BLaER1 treated with 17β-estradiol and CSF1 and Interleukin-3, amounts not matched to agents 10 nM and 100 nM (cell line): ENCODE measurements around the gene COL12A1.

Source experiments
- H3K27ac ChIP-seq, 11 experiments: shearing (Covaris generic); formaldehyde crosslinking; 2 replicates each; pipeline ENCODE4 v1.8.1; 2022
- H3K27me3 ChIP-seq, 11 experiments: shearing (Covaris generic); formaldehyde crosslinking; 2 replicates each; pipeline ENCODE4 v1.8.1; 2022
- H3K36me3 ChIP-seq, 11 experiments: shearing (Covaris generic); formaldehyde crosslinking; 2 replicates each; pipeline ENCODE4 v1.8.1; 2022
- H3K4me1 ChIP-seq, 10 experiments: shearing (Covaris generic); formaldehyde crosslinking; 2 replicates each; pipeline ENCODE4 v1.8.1; 2022
- H3K4me2 ChIP-seq, 11 experiments: shearing (Covaris generic); formaldehyde crosslinking; 2 replicates each; pipeline ENCODE4 v1.8.1; 2022
- H3K4me3 ChIP-seq, 10 experiments: shearing (Covaris generic); formaldehyde crosslinking; 2 replicates each; pipeline ENCODE4 v1.8.1; 2022
- H3K9ac ChIP-seq, 11 experiments: shearing (Covaris generic); formaldehyde crosslinking; 2 replicates each; pipeline ENCODE4 v1.8.1; 2022
- H3K9me3 ChIP-seq, 11 experiments: shearing (Covaris generic); formaldehyde crosslinking; replicated peaks in 1 of 11; 2 replicates each; pipeline ENCODE4 v1.8.1; 2022
- H4K20me1 ChIP-seq, 11 experiments: shearing (Covaris generic); formaldehyde crosslinking; 2 replicates each; pipeline ENCODE4 v1.8.1; 2022
- Cebpa-rat ChIP-seq, 11 experiments: shearing (Covaris generic); IDR thresholded peaks; 2 replicates each; pipeline ENCODE4 v1.8.1; 2022

Gene COL12A1

GRCh38 chr6:75089151-75089897 lies 116.5 kb downstream of the COL12A1 start:
- TF ChIP-seq Cebpa-rat (IDR thresholded peaks at IDR 0.05): no peak
- H3K4me3 ChIP-seq: no peak overlapping the region
- H3K9ac ChIP-seq: no peak overlapping the region
- no peaks in the 10 kb centered on the region for H4K20me1 ChIP-seq
- no peak overlapping the region for H3K4me2 ChIP-seq
- no peaks in the 10 kb centered on the region for H3K27me3 ChIP-seq
- peaks cover 0 to 4% (median 0%) of the 10 kb centered on the region in 10 experiments; a peak in 1 of 20 replicates for H3K4me1 ChIP-seq
- H3K27ac ChIP-seq: no peak overlapping the region
- H3K9me3 ChIP-seq: 0 out of 22 replicates have a peak, but pooled peaks cover 0 to 3% (median 0%) of the 10 kb centered on the region in 11 experiments
- no peaks in the 10 kb centered on the region for H3K36me3 ChIP-seq

GRCh38 chr6:75085931-75086635 lies 119.8 kb downstream of the COL12A1 start:
- no peak for TF ChIP-seq Cebpa-rat (IDR thresholded peaks at IDR 0.05)
- no peak overlapping the region for H3K4me2 ChIP-seq
- H3K27me3 ChIP-seq: no peaks in the 10 kb centered on the region
- no peak overlapping the region for H3K9ac ChIP-seq
- H3K36me3 ChIP-seq: no peaks in the 10 kb centered on the region
- H3K9me3 ChIP-seq: 0 out of 22 replicates have a peak, but pooled peaks cover 0 to 3% (median 0%) of the 10 kb centered on the region in 11 experiments
- H3K27ac ChIP-seq: no peak overlapping the region
- H4K20me1 ChIP-seq: no peaks in the 10 kb centered on the region
- no peak overlapping the region for H3K4me3 ChIP-seq
- no peaks in the 10 kb centered on the region for H3K4me1 ChIP-seq

GRCh38 chr6:75084872-75085381 lies 120.9 kb downstream of the COL12A1 start:
- no peak for TF ChIP-seq Cebpa-rat (IDR thresholded peaks at IDR 0.05)
- Histone ChIP-seq H3K36me3 (no peaks in the 10 kb centered on the region), H3K9me3 (0 out of 22 replicates have a peak, but pooled peaks cover 0 to 3% (median 0%) of the 10 kb centered on the region in 11 experiments), H3K4me2 (no peak overlapping the region), H3K4me3 (no peak overlapping the region), H3K9ac (no peak overlapping the region), H3K27me3 (no peaks in the 10 kb centered on the region), H3K4me1 (no peaks in the 10 kb centered on the region), H3K27ac (no peak overlapping the region), H4K20me1 (no peaks in the 10 kb centered on the region)

GRCh38 chr6:75084018-75084417 lies 121.8 kb downstream of the COL12A1 start:
- no peak overlapping the region for H3K4me3 ChIP-seq
- no peaks in the 10 kb centered on the region for H3K36me3 ChIP-seq
- no peaks in the 10 kb centered on the region for H3K4me1 ChIP-seq
- H3K9me3 ChIP-seq: 0 out of 22 replicates have a peak, but pooled peaks cover 0 to 3% (median 0%) of the 10 kb centered on the region in 11 experiments
- no peak for TF ChIP-seq Cebpa-rat (IDR thresholded peaks at IDR 0.05)
- no peaks in the 10 kb centered on the region for H4K20me1 ChIP-seq
- H3K27me3 ChIP-seq: no peaks in the 10 kb centered on the region
- H3K9ac ChIP-seq: no peak overlapping the region
- H3K4me2 ChIP-seq: no peak overlapping the region
- no peak overlapping the region for H3K27ac ChIP-seq

- no peak overlapping the region for H3K4me2 ChIP-seq
- no peaks in the 10 kb centered on the region for H3K36me3 ChIP-seq
- H3K4me3 ChIP-seq: no peak overlapping the region
- H3K9ac ChIP-seq: no peak overlapping the region
- no peaks in the 10 kb centered on the region for H3K27me3 ChIP-seq
- no peak overlapping the region for H3K27ac ChIP-seq
- no peaks in the 10 kb centered on the region for H4K20me1 ChIP-seq
- no peak for TF ChIP-seq Cebpa-rat (IDR thresholded peaks at IDR 0.05)
- H3K9me3 ChIP-seq: 0 out of 22 replicates have a peak, but pooled peaks cover 0 to 3% (median 0%) of the 10 kb centered on the region in 11 experiments
- H3K4me1 ChIP-seq: no peaks in the 10 kb centered on the region
Observed at GRCh38 chr6:75081921-75082320, 123.9 kb downstream of the COL12A1 start.

GRCh38 chr6:75081047-75081446 lies 124.8 kb downstream of the COL12A1 start:
- no peak overlapping the region for H3K4me3 ChIP-seq
- H3K4me1 ChIP-seq: no peaks in the 10 kb centered on the region
- no peak overlapping the region for H3K9ac ChIP-seq
- H3K9me3 ChIP-seq: 0 out of 22 replicates have a peak, but pooled peaks cover 0 to 3% (median 0%) of the 10 kb centered on the region in 11 experiments
- H4K20me1 ChIP-seq: no peaks in the 10 kb centered on the region
- no peak for TF ChIP-seq Cebpa-rat (IDR thresholded peaks at IDR 0.05)
- H3K36me3 ChIP-seq: no peaks in the 10 kb centered on the region
- no peaks in the 10 kb centered on the region for H3K27me3 ChIP-seq
- H3K27ac ChIP-seq: no peak overlapping the region
- no peak overlapping the region for H3K4me2 ChIP-seq

GRCh38 chr6:75079589-75079988 lies 126.3 kb downstream of the COL12A1 start:
- Histone ChIP-seq H3K4me3 (no peak overlapping the region), H3K4me1 (no peaks in the 10 kb centered on the region), H3K36me3 (no peaks in the 10 kb centered on the region), H3K4me2 (no peak overlapping the region), H3K9me3 (no peaks in the 10 kb centered on the region), H3K27me3 (no peaks in the 10 kb centered on the region), H3K9ac (no peak overlapping the region), H3K27ac (no peak overlapping the region), H4K20me1 (no peaks in the 10 kb centered on the region)
- no peak for TF ChIP-seq Cebpa-rat (IDR thresholded peaks at IDR 0.05)

GRCh38 chr6:75077701-75078100 lies 128.2 kb downstream of the COL12A1 start:
- no peak overlapping the region for H3K27ac ChIP-seq
- H3K27me3 ChIP-seq: no peaks in the 10 kb centered on the region
- H3K4me1 ChIP-seq: peaks cover 0 to 5% (median 0%) of the 10 kb centered on the region in 10 experiments; a peak in 1 of 20 replicates
- H3K9me3 ChIP-seq: no peaks in the 10 kb centered on the region
- H4K20me1 ChIP-seq: no peaks in the 10 kb centered on the region
- no peak overlapping the region for H3K9ac ChIP-seq
- no peak overlapping the region for H3K4me3 ChIP-seq
- no peak for TF ChIP-seq Cebpa-rat (IDR thresholded peaks at IDR 0.05)
- H3K4me2 ChIP-seq: no peak overlapping the region
- no peaks in the 10 kb centered on the region for H3K36me3 ChIP-seq

- H4K20me1 ChIP-seq: no peaks in the 10 kb centered on the region
- H3K4me1 ChIP-seq: peaks cover 0 to 5% (median 0%) of the 10 kb centered on the region in 10 experiments; a peak in 1 of 20 replicates
- no peaks in the 10 kb centered on the region for H3K9me3 ChIP-seq
- H3K4me3 ChIP-seq: no peak overlapping the region
- no peak overlapping the region for H3K27ac ChIP-seq
- no peak overlapping the region for H3K4me2 ChIP-seq
- no peak for TF ChIP-seq Cebpa-rat (IDR thresholded peaks at IDR 0.05)
- no peaks in the 10 kb centered on the region for H3K36me3 ChIP-seq
- H3K9ac ChIP-seq: no peak overlapping the region
- H3K27me3 ChIP-seq: no peaks in the 10 kb centered on the region
Observed at GRCh38 chr6:75076009-75076408, 129.8 kb downstream of the COL12A1 start.
